K562 (cell line): Measurements from ENCODE around the gene ROM1. TPM values are rescaled to one million over a fixed set of nuclear protein-coding genes. Genes with fewer than 3 reads are reported as not detected.

ENCODE experiments used
- ATAC-seq: fragments of 200-7000 bp; cut with Tn5 transposase; 3 replicates; pipeline ENCODE4 v1.9.1; 2020; ENCODE audit warnings: moderate library complexity
- BruUV-seq: library from RNA; stranded (reverse); fragments of 400-500 nt; replicated peaks from 2 replicates; lab custom pipeline; 2021; lab: Mats Ljungman, UMichigan
- CTCF ChIA-PET: fragments of 300-600 bp; formaldehyde crosslinking; extraction: SDS; loops from one replicate; lab custom pipeline; 2021; ENCODE audit warnings: low intra/inter-chr PET ratio; lab: Yijun Ruan, JAX
- POLR2A ChIA-PET: fragments of 300-600, 350-650 bp; sonication (Branson Sonifier 250); formaldehyde crosslinking; extraction: SDS; loops from one replicate; lab custom pipeline; 2021; ENCODE audit warnings: antibody characterized with exemption, inconsistent platforms; lab: Yijun Ruan, JAX
- DNase-seq, 4 experiments: peaks; one replicate each; pipeline versions ENCODE4 v3.0.0 to v3.0.0-alpha.2; 2011 to 2018; ENCODE audit warnings: low spot score in 3 of 4, mixed read lengths in 3 of 4; ENCODE audit errors: extremely low read depth in 1 of 4
- FAIRE-seq: peaks from 2 replicates; lab custom pipeline; 2011; peaks lifted over from hg19 to GRCh38; lab: Jason Lieb, UNC
- H2AFZ ChIP-seq: 2 replicates; pipeline ENCODE4 v1.6.0; 2011; ENCODE audit warnings: low read depth, low read length, control low read depth, inconsistent platforms
- H3K27ac ChIP-seq: fragments of 200-600 bp; 3 replicates; pipeline ENCODE4 v1.8.0; 2011; ENCODE audit warnings: low read depth, mild to moderate bottlenecking, control low read depth, inconsistent platforms, low read length, moderate library complexity, mixed read lengths; ENCODE audit errors: extremely low read depth
- H3K27me3 ChIP-seq, 2 experiments: fragments of 300-600 bp in 1 of 2; 2 replicates in 1 of 2; 3 replicates in 1 of 2; pipeline versions ENCODE4 v1.6.0 to v1.8.0; 2011; ENCODE audit warnings: inconsistent platforms in 2 of 2, low read length in 2 of 2, mild to moderate bottlenecking in 1 of 2, mixed read lengths in 1 of 2, moderate library complexity in 1 of 2; ENCODE audit not compliant: control insufficient read depth in 2 of 2, insufficient read depth in 2 of 2
- H3K36me3 ChIP-seq: fragments of 300-600 bp; 3 replicates; pipeline ENCODE4 v1.8.0; 2011; ENCODE audit warnings: mild to moderate bottlenecking, low read length, inconsistent platforms; ENCODE audit not compliant: control insufficient read depth, insufficient read depth
- H3K4me1 ChIP-seq, 2 experiments: fragments of 200-600 bp in 1 of 2; replicated peaks in 1 of 2; 2 replicates in 1 of 2; 3 replicates in 1 of 2; pipeline versions ENCODE4 v1.5.1 to v1.8.0; 2011; ENCODE audit warnings: inconsistent platforms in 2 of 2, low read length in 2 of 2, mild to moderate bottlenecking in 1 of 2, mixed read lengths in 1 of 2, moderate library complexity in 1 of 2; ENCODE audit not compliant: control insufficient read depth in 2 of 2, insufficient read depth in 2 of 2
- H3K4me2 ChIP-seq: 2 replicates; pipeline ENCODE4 v1.6.1; 2011; ENCODE audit warnings: low read length, control low read depth, inconsistent platforms, mixed read lengths; ENCODE audit not compliant: insufficient read depth
- H3K4me3 ChIP-seq: fragments of 200-600 bp; sonication (generic), shearing (Covaris generic); 2 replicates; pipeline ENCODE4 v1.5.1; 2016; ENCODE audit warnings: control low read depth, inconsistent platforms
- H3K79me2 ChIP-seq: fragments of 200-600 bp; 3 replicates; pipeline ENCODE4 v1.8.0; 2011; ENCODE audit warnings: low read length, inconsistent platforms; ENCODE audit not compliant: control insufficient read depth, insufficient read depth
- H3K9ac ChIP-seq, 2 experiments: 2 replicates each; pipeline versions ENCODE4 v1.6.0 to v1.6.1; 2011; ENCODE audit warnings: low read depth in 2 of 2, low read length in 2 of 2, control low read depth in 1 of 2, inconsistent platforms in 1 of 2, mild to moderate bottlenecking in 1 of 2, mixed read lengths in 1 of 2; ENCODE audit not compliant: insufficient read depth in 1 of 2
- H3K9me1 ChIP-seq: one replicate; pipeline ENCODE4 v1.6.0; 2011; ENCODE audit warnings: inconsistent platforms, mild to moderate bottlenecking, low read length, moderate library complexity; ENCODE audit not compliant: control insufficient read depth, insufficient read depth
- H3K9me3 ChIP-seq: replicated peaks from 2 replicates; pipeline ENCODE4 v1.5.1; 2011; ENCODE audit warnings: low read depth, low read length, inconsistent platforms; ENCODE audit not compliant: control insufficient read depth, insufficient read depth
- H4K20me1 ChIP-seq: replicated peaks from 2 replicates; pipeline ENCODE4 v1.6.1; 2011; ENCODE audit warnings: low read length, inconsistent platforms, mixed read lengths; ENCODE audit not compliant: control insufficient read depth, insufficient read depth
- CHCHD3 ChIP-seq: fragments of 250-450 bp; sonication (Bioruptor Pico); IDR thresholded peaks from 2 replicates; pipeline ENCODE4 v2.1.2; 2022; ENCODE audit warnings: mild to moderate bottlenecking
- MAZ ChIP-seq, 2 experiments: fragments of 450-650 bp in 1 of 2; sonication (generic) in 1 of 2; formaldehyde crosslinking; IDR thresholded peaks in 1 of 2; conservative IDR thresholded peaks in 1 of 2; 2 replicates each; pipeline versions ENCODE4 v1.4.0 to v1.5.0; 2020; ENCODE audit warnings: mild to moderate bottlenecking in 1 of 2, missing genetic modification reagents in 1 of 2
- RAD21 ChIP-seq, 2 experiments: fragments of 250-450 bp in 1 of 2; fragments of 450-650 bp in 1 of 2; sonication (Bioruptor Pico) in 1 of 2; formaldehyde crosslinking in 1 of 2; IDR thresholded peaks in 1 of 2; conservative IDR thresholded peaks in 1 of 2; 2 replicates each; pipeline versions ENCODE4 v1.4.0 to v1.8.0; 2020 to 2022; ENCODE audit warnings: mild to moderate bottlenecking in 2 of 2, moderate library complexity in 1 of 2
- WGBS: fragments of 100-300 bp; shearing (Covaris generic); methylation state at CpG from one replicate; pipeline ENCODE4 v1.1.6; 2016; ENCODE audit warnings: low coverage, mixed read lengths; ENCODE audit not compliant: insufficient coverage; ENCODE audit errors: missing lambda C conversion rate; 5-methylcytosine and 5-hydroxymethylcytosine counted together
- in situ Hi-C: fragments of 300-500 bp; cut with MboI; formaldehyde crosslinking; loops from 4 replicates; pipeline ENCODE4 v1.15.0; 2018; ENCODE audit warnings: inconsistent platforms, mixed read lengths
- intact Hi-C: fragments of 100-400 bp; cut with micrococcal nuclease; formaldehyde crosslinking; loops from 2 replicates; pipeline ENCODE4 v1.14.2; 2022
- polyA plus RNA-seq, 8 experiments: library from polyadenylated mRNA; depleted of rRNA in 4 of 8; stranded (reverse) in 5 of 8; unstranded in 3 of 8; fragments of >200 nt; fragmentation: Nextera tagmentation in 2 of 8; fragmentation: Illumina TruSeq in 1 of 8; extraction: Ambion mirVana in 2 of 8; extraction: Trizol in 1 of 8; gene quantifications; 2 replicates each; pipeline versions ENCODE4 v1.2.1 to v1.2.3, GENCODE V29; 2011 to 2014; ENCODE audit warnings: inconsistent platforms in 1 of 8, missing spikeins in 1 of 8
- total RNA-seq, 7 experiments: library from RNA; depleted of rRNA in 6 of 7; stranded (reverse); fragments of >200 nt in 6 of 7; fragmentation: Illumina TruSeq in 2 of 7; extraction: Trizol in 2 of 7; gene quantifications; 2 replicates each; pipeline versions ENCODE4 v1.2.1 to v1.2.3, GENCODE V29; 2011 to 2021; ENCODE audit warnings: low replicate concordance in 1 of 7

The ROM1 gene
- total and polyA plus RNA-seq, 9 of the 15 experiments (the other 6 are each of a cell fraction or from before 2014, with no cell fraction given), result 0.75 to 4.0 (median 2.6) TPM

GRCh38 chr11:62592989-62593421 lies 20.1 kb upstream of the ROM1 start:
- Histone ChIP-seq H3K79me2 (peaks cover 52% of the 10 kb centered on the region), H3K36me3 (peaks cover 71% of the 10 kb centered on the region), H3K27ac (peak overlapping the region; percentile 90), H3K27me3 (no peaks in the 10 kb centered on the region)
- ChIA-PET POLR2A (interaction anchor here (0.6 to 2.9 kb wide), 8 partner anchors 8 to 114 kb away, joined by 3 to 45 read pairs (median 3); partner anchors contain the start of genes BSCL2, C11orf98, CSKMT and GNG3), CTCF (interaction anchor here (0.8 kb wide), 1 partner anchor 19 kb away, joined by 3 read pairs; the partner anchor contains the start of gene EML3)
- 44% methylated on average over 8 of the region's 8 CpGs for WGBS
- no peak for TF ChIP-seq CHCHD3
- 0 out of 4 replicates have a peak, but pooled peaks of 1 of the 2 experiments have one; percentile 7 for TF ChIP-seq MAZ (CRISPR knock-in tag; conservative IDR thresholded peaks at IDR 0.05 in 1 of 2, IDR thresholded peaks at IDR 0.05 in 1 of 2)
- TF ChIP-seq, all 486 proteins: peak for 1
- no peak for ATAC-seq
- Histone ChIP-seq H3K9me1 (no peaks in the 10 kb centered on the region), H3K4me2 (peak overlapping the region; percentile 98), H4K20me1 (no peaks in the 10 kb centered on the region), H3K4me3 (no peak overlapping the region), H3K9ac (peak overlapping the region; percentile 86 to 92; a peak in 3 of 4 replicates), H3K9me3 (no peaks in the 10 kb centered on the region), H2AFZ (no peak overlapping the region), H3K4me1 (peaks cover 24 to 25% of the 10 kb centered on the region in 2 experiments)
- in situ Hi-C loops, result no loop called here
- intact Hi-C loops, result loop anchor here (2.0 to 10.0 kb wide), 5 partner anchors 99 to 292 kb away; partner anchors contain the start of genes HNRNPUL2, SLC3A2 and TTC9C
- no peak for DNase-seq
- FAIRE-seq, result no peak
- no TSS peak for BruUV-seq

- ChIA-PET CTCF (interaction anchor here (0.8 kb wide), 1 partner anchor 177 kb away, joined by 3 read pairs; no protein-coding TSS in a partner anchor), POLR2A (interaction anchor here (0.6 to 2.9 kb wide), 12 partner anchors 7 to 212 kb away, joined by 3 to 45 read pairs (median 4); partner anchors contain the start of genes C11orf98, CSKMT, MTA2 and NXF1)
- Histone ChIP-seq H3K27ac (peak overlapping the region; percentile 23; the same call in 1 of the 3 replicates), H3K9ac (peak overlapping the region in 1 of 2 experiments; percentile 72; a peak in 2 of 4 replicates), H3K9me1 (no peaks in the 10 kb centered on the region), H3K9me3 (no peaks in the 10 kb centered on the region), H3K4me1 (peaks cover 26 to 28% of the 10 kb centered on the region in 2 experiments), H4K20me1 (no peaks in the 10 kb centered on the region), H3K36me3 (peaks cover 71% of the 10 kb centered on the region), H3K4me2 (peak overlapping the region; percentile 16; the same call in 1 of the 2 replicates), H3K4me3 (no peak overlapping the region), H2AFZ (no peak overlapping the region), H3K79me2 (peaks cover 56% of the 10 kb centered on the region), H3K27me3 (no peaks in the 10 kb centered on the region)
- no TSS peak for BruUV-seq
- FAIRE-seq (peak; percentile 86), ATAC-seq (peak; percentile 73), DNase-seq (peak; percentile 49 to 89 (median 61))
- in situ Hi-C loops (no loop called here), intact Hi-C loops (loop anchor here (2.0 to 10.0 kb wide), 5 partner anchors 99 to 291 kb away; partner anchors contain the start of genes HNRNPUL2, SLC3A2 and TTC9C)
- WGBS, result 47% methylated on average over 7 of the region's 13 CpGs
- TF ChIP-seq RAD21 (CRISPR knock-in tag; conservative IDR thresholded peaks at IDR 0.05 in 1 of 2, IDR thresholded peaks at IDR 0.05 in 1 of 2), result peak; percentile 64 to 76
Observed at GRCh38 chr11:62593434-62594044, 19.5 kb upstream of the ROM1 start.
